Measurements from ENCODE around the gene PRR18. TPM values are rescaled to one million over a fixed set of nuclear protein-coding genes. Genes with fewer than 3 reads are reported as not detected.
A peak's percentile ranks its signal among the peaks of the same experiment; 100 is the strongest.

Gene PRR18
- total RNA-seq, 1 experiment from 2014 or later = not detected

GRCh38 chr6:166353507-166353906 is 45.3 kb upstream of the PRR18 start:
- Histone ChIP-seq H3K79me1 (ENCODE audit: insufficient read depth, low read depth, low read length, poor library complexity, severe bottlenecking) (no peaks in the 10 kb centered on the region), H3K4me2 (ENCODE audit: insufficient read depth, insufficient read length, low read length) (no peak overlapping the region), H3K23ac (ENCODE audit: insufficient read length, low read depth, low read length) (no peak overlapping the region), H3K18ac (ENCODE audit: insufficient read length, low read depth, low read length) (no peak overlapping the region), H3T11ph (ENCODE audit: low read length) (no peak overlapping the region), H3K27ac (ENCODE audit: insufficient read length, low read depth, low read length) (no peak overlapping the region), H3K4ac (ENCODE audit: low read depth, low read length) (no peak overlapping the region), H2BK20ac (ENCODE audit: low read depth, low read length, poor library complexity, severe bottlenecking) (no peak overlapping the region), H3K14ac (ENCODE audit: insufficient read depth, low read length) (no peak overlapping the region), H3K56ac (ENCODE audit: insufficient read length, low read depth, low read length) (no peak overlapping the region), H4K91ac (ENCODE audit: insufficient read length, low read depth, low read length) (no peak overlapping the region), H4K20me1 (ENCODE audit: control insufficient read depth, insufficient read depth, insufficient read length) (no peaks in the 10 kb centered on the region), H2BK15ac (ENCODE audit: low read depth, low read length) (no peak overlapping the region), H3K4me1 (ENCODE audit: insufficient read depth, low read length) (no peaks in the 10 kb centered on the region; the same call in 1 of the 2 replicates), H4K5ac (ENCODE audit: insufficient read length, low read depth, low read length) (no peak overlapping the region), H4K8ac (replicated peaks; ENCODE audit: insufficient read length, low read depth, low read length) (no peak overlapping the region), H2BK5ac (ENCODE audit: insufficient read length, low read length) (no peak overlapping the region), H2AK5ac (ENCODE audit: insufficient read length, low read length) (no peak overlapping the region), H2BK12ac (ENCODE audit: insufficient read length, low read depth, low read length) (no peak overlapping the region), H3K9ac (ENCODE audit: extremely low read depth, insufficient read length, low read length) (no peak overlapping the region), H2AFZ (ENCODE audit: low read length) (no peak overlapping the region), H3K23me2 (ENCODE audit: insufficient read length, low read depth, low read length, poor library complexity, severe bottlenecking) (no peaks in the 10 kb centered on the region), H2BK120ac (ENCODE audit: low read depth, low read length, poor library complexity, severe bottlenecking) (no peak overlapping the region), H3K9me3 (ENCODE audit: control insufficient read depth, low read depth, low read length) (no peaks in the 10 kb centered on the region), H3K27me3 (ENCODE audit: insufficient read depth, low read length) (no peaks in the 10 kb centered on the region), H3K79me2 (ENCODE audit: insufficient read depth, low read length) (no peaks in the 10 kb centered on the region)
- Mint-ChIP-seq H3K27ac (peak overlapping the region in 1 of 3 experiments; percentile 12; a peak in 1 of 7 replicates), H3K4me1 (peaks cover 7 to 8% of the 10 kb centered on the region in 2 experiments), H3K36me3 (ENCODE audit: insufficient read depth in 1 of 3, low read depth in 3 of 3) (peaks cover 0 to 1% (median 0%) of the 10 kb centered on the region in 3 experiments; a peak in 2 of 7 replicates), H3K27me3 (ENCODE audit: low read depth) (no peaks in the 10 kb centered on the region; the same call in 1 of the 2 replicates), H3K4me3 (peak overlapping the region in 1 of 2 experiments; percentile 39; a peak in 1 of 5 replicates), H3K9me3 (peaks cover 8 to 11% of the 10 kb centered on the region in 2 experiments; a peak in 4 of 5 replicates)
- no peak for TF ChIP-seq CTCF (conservative IDR thresholded peaks at IDR 0.05)
- no peak for DNase-seq
- no CpG with 5 or more reads among the region's 1 CpG for WGBS (ENCODE audit: extremely low coverage, insufficient read length, low lambda C conversion rate)
